ENCODE measurements around the gene GFPT2.
A peak's percentile ranks its signal among the peaks of the same experiment; 100 is the strongest.

The GFPT2 gene

GRCh38 chr5:180253036-180253824 lies 99.9 kb downstream of the GFPT2 start (continued):
- TF ChIP-seq ZNF518A (tag by site-specific recombination; conservative IDR thresholded peaks at IDR 0.05; ENCODE audit: low read depth) (no peak), ZNF48 (tag by site-specific recombination; IDR thresholded peaks at IDR 0.05) (no peak), TSHZ1 (tag by site-specific recombination; IDR thresholded peaks at IDR 0.05; ENCODE audit: borderline replicate concordance) (no peak), ZFP3 (tag by site-specific recombination; IDR thresholded peaks at IDR 0.05; ENCODE audit: low read depth) (no peak), ZNF341 (tag by site-specific recombination; IDR thresholded peaks at IDR 0.05; ENCODE audit: low read depth) (no peak), ZNF777 (tag by site-specific recombination; IDR thresholded peaks at IDR 0.05; ENCODE audit: borderline replicate concordance) (no peak), REPIN1 (tag by site-specific recombination; IDR thresholded peaks at IDR 0.05; ENCODE audit: low read depth) (no peak), TRIM28 (IDR thresholded peaks at IDR 0.05; ENCODE audit: borderline replicate concordance, low read length) (peak; percentile 98), ZNF433 (tag by site-specific recombination; IDR thresholded peaks at IDR 0.05; ENCODE audit: low read depth) (no peak), ZNF174 (tag by site-specific recombination; IDR thresholded peaks at IDR 0.05) (no peak), INSM2 (tag by site-specific recombination; IDR thresholded peaks at IDR 0.05) (no peak), ZBTB44 (tag by site-specific recombination; IDR thresholded peaks at IDR 0.05) (no peak), ZNF645 (tag by site-specific recombination; IDR thresholded peaks at IDR 0.05) (no peak), ZNF626 (tag by site-specific recombination; IDR thresholded peaks at IDR 0.05) (peak; percentile 82; the same call in 1 of the 2 replicates), ZNF155 (tag by site-specific recombination; IDR thresholded peaks at IDR 0.05) (no peak), ZNF560 (tag by site-specific recombination; IDR thresholded peaks at IDR 0.05; ENCODE audit: borderline replicate concordance) (0 out of 2 replicates have a peak, but pooled peaks have one; percentile 14), ZBTB11 (tag by site-specific recombination; conservative IDR thresholded peaks at IDR 0.05; ENCODE audit: low read depth) (no peak), ZNF658 (tag by site-specific recombination; IDR thresholded peaks at IDR 0.05) (no peak), TCF7L2 (IDR thresholded peaks at IDR 0.05; ENCODE audit: borderline replicate concordance, low read depth, low read length) (no peak), WT1 (tag by site-specific recombination; IDR thresholded peaks at IDR 0.05) (no peak)

All from HEK293 (cell line).